Activated CD4-positive, CD25-positive, alpha-beta regulatory T cell treated with anti-CD3 and anti-CD28 coated beads, Interleukin-2, amount 50 U/mL, for 16 hours (primary cell): ENCODE data around the gene KIF18B.

Experiments used
- DNase-seq: peaks from one replicate; pipeline ENCODE4 v3.0.0-alpha.2; 2020; ENCODE audit warnings: low read depth, low spot score

Gene KIF18B

GRCh38 chr17:44940317-44940716 is 7.3 kb downstream of the KIF18B start:
- DNase-seq: no peak

GRCh38 chr17:44935116-44935515 is 12.5 kb downstream of the KIF18B start:
- no peak for DNase-seq

- DNase-seq: no peak
Observed at GRCh38 chr17:44934745-44935105, 12.8 kb downstream of the KIF18B start.

- no peak for DNase-seq
Observed at GRCh38 chr17:44933824-44934744, 13.5 kb downstream of the KIF18B start.

GRCh38 chr17:44932787-44933097 is 14.8 kb downstream of the KIF18B start:
- DNase-seq: no peak

- DNase-seq: no peak
Observed at GRCh38 chr17:44932096-44932786, 15.3 kb downstream of the KIF18B start.

- DNase-seq: no peak
Observed at GRCh38 chr17:44931376-44931775, 16.2 kb downstream of the KIF18B start.

GRCh38 chr17:44930667-44931066 is 16.9 kb downstream of the KIF18B start:
- no peak for DNase-seq

GRCh38 chr17:44928950-44929720 is 18.4 kb downstream of the KIF18B start:
- no peak for DNase-seq

GRCh38 chr17:44928136-44928535 is 19.4 kb downstream of the KIF18B start:
- no peak for DNase-seq

GRCh38 chr17:44927696-44928095 is 19.9 kb downstream of the KIF18B start:
- DNase-seq: no peak

- no peak for DNase-seq
Observed at GRCh38 chr17:44926821-44927525, 20.6 kb downstream of the KIF18B start.

- no peak for DNase-seq
Observed at GRCh38 chr17:44925731-44926697, 21.6 kb downstream of the KIF18B start.

GRCh38 chr17:44924107-44924544 is 23.4 kb downstream of the KIF18B start:
- DNase-seq: no peak

GRCh38 chr17:44922746-44923470 is 24.7 kb downstream of the KIF18B start:
- no peak for DNase-seq

GRCh38 chr17:44922136-44922535 is 25.4 kb downstream of the KIF18B start:
- DNase-seq: no peak

- DNase-seq: no peak
Observed at GRCh38 chr17:44921122-44921882, 26.3 kb downstream of the KIF18B start.

- DNase-seq: no peak
Observed at GRCh38 chr17:44920565-44920940, 27.0 kb downstream of the KIF18B start.
